ENCODE measurements around the gene ATF4.

GRCh38 chr22:39482768-39483167 lies 37.6 kb upstream of the ATF4 start:
- TF ChIP-seq ZHX2 (IDR thresholded peaks at IDR 0.05; ENCODE audit: low read depth) (no peak), ZHX2 (CRISPR knock-in tag; IDR thresholded peaks at IDR 0.05; ENCODE audit: borderline replicate concordance) (no peak), TBL1XR1 (IDR thresholded peaks at IDR 0.05; ENCODE audit: borderline replicate concordance, low read length, partially characterized antibody) (no peak), ZNF75D (CRISPR knock-in tag; IDR thresholded peaks at IDR 0.05; ENCODE audit: borderline replicate concordance) (no peak), HMG20A (CRISPR knock-in tag; IDR thresholded peaks at IDR 0.05; ENCODE audit: borderline replicate concordance) (no peak), ZNF740 (CRISPR knock-in tag; IDR thresholded peaks at IDR 0.05) (no peak), ZNF281 (CRISPR knock-in tag; IDR thresholded peaks at IDR 0.05; ENCODE audit: borderline replicate concordance) (no peak), SCMH1 (CRISPR knock-in tag; IDR thresholded peaks at IDR 0.05; ENCODE audit: borderline replicate concordance) (no peak), MYC (CRISPR knock-in tag; IDR thresholded peaks at IDR 0.05; ENCODE audit: borderline replicate concordance) (no peak), EP300 (IDR thresholded peaks at IDR 0.05; ENCODE audit: low read depth in 2 of 2, low read length in 2 of 2) (no peak), EP300 (CRISPR knock-in tag; IDR thresholded peaks at IDR 0.05; ENCODE audit: borderline replicate concordance) (no peak), ZNF205 (CRISPR knock-in tag; IDR thresholded peaks at IDR 0.05) (no peak), PHF20 (CRISPR knock-in tag; IDR thresholded peaks at IDR 0.05) (no peak)

All from HepG2 (cell line).